HG02763 (cell line): ENCODE results near the gene TSPAN12.
"Not testable (repeated sequence)": the region's sequence is repeated elsewhere in the genome, so short reads cannot be mapped to it uniquely, and the experiment has no call there.

Source experiments
- ATAC-seq: cut with Tn5 transposase; IDR thresholded peaks from one replicate; pipeline ENCODE4 v1.9.1; 2021; ENCODE audit warnings: mild to moderate bottlenecking, moderate library complexity; ENCODE audit not compliant: unreplicated experiment

Gene TSPAN12

GRCh38 chr7:120857588-120858573, at the start of gene TSPAN12:
TSPAN12 (minus strand) TSS chr7:120858144; CDS start chr7:120856763, 1,381 bp downstream.
- ATAC-seq: peak; percentile 81

GRCh38 chr7:120898715-120899499, 41.0 kb upstream of the TSPAN12 start:
- no peak for ATAC-seq

- ATAC-seq: not testable (repeated sequence)
These were observed 37.3 kb upstream of the TSPAN12 start for GRCh38 chr7:120895253-120895652.

GRCh38 chr7:120885602-120886001, 27.7 kb upstream of the TSPAN12 start:
- not testable (repeated sequence) for ATAC-seq

- ATAC-seq: no peak
These were observed 19.8 kb upstream of the TSPAN12 start for GRCh38 chr7:120877701-120878100.

- ATAC-seq: no peak
These were observed 19.0 kb upstream of the TSPAN12 start for GRCh38 chr7:120876922-120877321.

- no peak for ATAC-seq
These were observed 16.8 kb upstream of the TSPAN12 start for GRCh38 chr7:120874722-120875121.

- no peak for ATAC-seq
These were observed 16.1 kb upstream of the TSPAN12 start for GRCh38 chr7:120874016-120874415.

GRCh38 chr7:120873401-120873800, 15.5 kb upstream of the TSPAN12 start:
- ATAC-seq: no peak

GRCh38 chr7:120869700-120870099, 11.8 kb upstream of the TSPAN12 start:
- ATAC-seq: no peak

GRCh38 chr7:120867932-120868331, 10.0 kb upstream of the TSPAN12 start:
- ATAC-seq: no peak

GRCh38 chr7:120865191-120865981, 7.4 kb upstream of the TSPAN12 start:
- ATAC-seq: no peak

- no peak for ATAC-seq
These were observed 6.4 kb upstream of the TSPAN12 start for GRCh38 chr7:120864141-120864900.

GRCh38 chr7:120862987-120863590, 5.1 kb upstream of the TSPAN12 start:
- no peak for ATAC-seq

GRCh38 chr7:120860156-120860555, 2.2 kb upstream of the TSPAN12 start:
- ATAC-seq: no peak

GRCh38 chr7:120859459-120859858, 1.5 kb upstream of the TSPAN12 start:
- ATAC-seq: no peak

GRCh38 chr7:120856621-120857352, 1.2 kb downstream of the TSPAN12 start:
- ATAC-seq: peak; percentile 71

- no peak for ATAC-seq
These were observed 1.7 kb downstream of the TSPAN12 start for GRCh38 chr7:120856198-120856597.

GRCh38 chr7:120852700-120853099, 5.2 kb downstream of the TSPAN12 start:
- ATAC-seq: no peak
